ENCODE results near the gene ADGRB2.
A peak's percentile ranks its signal among the peaks of the same experiment; 100 is the strongest.
"Not testable (repeated sequence)": the region's sequence is repeated elsewhere in the genome, so short reads cannot be mapped to it uniquely, and the experiment has no call there.

ADGRB2 gene

DNA sequence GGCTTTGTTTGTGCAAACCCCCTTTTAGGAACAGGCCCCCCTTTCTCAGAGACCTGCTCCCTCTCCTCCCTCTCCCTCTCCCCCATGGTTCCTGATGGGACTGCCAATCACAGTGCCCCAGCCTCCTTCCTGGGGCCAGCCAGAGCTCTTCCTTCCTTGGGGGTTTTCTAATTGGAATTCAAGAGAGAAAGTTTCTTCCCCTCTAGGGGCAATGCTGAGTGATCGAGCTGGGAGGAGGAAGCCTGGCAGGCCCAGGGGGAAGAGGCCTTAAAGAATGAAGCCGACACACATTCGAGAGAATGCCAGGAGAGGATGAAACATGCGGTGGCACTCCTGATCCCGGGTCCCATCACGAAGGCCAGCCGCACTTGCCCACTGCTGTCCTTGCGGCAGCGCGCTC is 39.0 kb downstream of the ADGRB2 start:
- DNase-seq: no peak

DNA sequence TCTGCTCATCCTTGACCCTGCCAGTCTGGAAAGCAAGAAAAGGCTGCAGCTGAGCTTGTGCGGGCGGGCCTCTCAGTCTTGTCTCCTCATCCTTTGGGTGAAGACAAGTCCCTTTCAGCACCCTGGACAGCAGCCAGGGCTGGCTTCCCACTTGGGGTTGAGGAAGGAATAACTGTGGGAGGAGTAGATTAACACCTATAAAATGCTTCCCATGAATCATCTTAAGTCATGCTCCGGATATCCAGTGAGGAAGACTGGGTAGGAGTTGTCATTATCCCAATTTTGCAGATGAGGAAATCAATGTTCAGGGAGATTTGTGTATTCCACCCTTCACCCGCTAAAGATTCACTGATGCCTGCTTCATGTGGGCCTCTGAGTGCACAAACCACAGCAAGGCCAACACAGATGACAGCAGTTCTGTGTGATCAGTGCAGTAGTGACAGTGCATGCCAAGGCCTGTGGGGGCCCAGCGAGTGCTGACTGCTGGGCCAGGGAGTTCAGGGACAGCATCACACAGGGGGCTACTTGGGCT is 40.2 kb downstream of the ADGRB2 start:
- DNase-seq: no peak

DNA sequence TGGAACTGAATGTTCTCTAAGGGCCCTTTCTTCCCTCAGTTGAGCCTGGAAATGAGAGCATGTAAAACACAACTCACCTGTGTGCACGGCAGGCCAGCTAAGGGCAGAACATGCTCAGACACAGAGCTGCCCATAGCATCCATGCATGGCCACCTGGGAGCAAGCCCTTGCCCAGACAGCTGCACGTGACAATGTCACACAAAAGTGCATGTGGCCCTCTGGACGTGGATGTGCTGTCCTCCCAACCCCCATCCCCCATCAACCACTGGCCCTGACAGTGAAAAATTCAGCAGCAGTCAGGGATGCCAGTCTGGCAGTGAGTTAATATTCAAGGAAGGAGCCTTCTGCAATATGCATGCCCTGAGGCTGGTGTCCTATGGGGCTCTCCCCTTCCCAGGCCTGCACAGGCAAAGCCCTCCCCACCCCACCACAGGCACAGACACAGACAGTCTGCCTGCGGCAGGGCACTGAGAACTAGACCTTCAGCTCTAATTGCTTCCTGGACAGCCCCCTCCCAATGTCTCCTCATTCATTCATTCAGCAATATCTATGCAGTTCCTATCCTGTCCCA is 45.7 kb downstream of the ADGRB2 start:
- no peak for DNase-seq

DNA sequence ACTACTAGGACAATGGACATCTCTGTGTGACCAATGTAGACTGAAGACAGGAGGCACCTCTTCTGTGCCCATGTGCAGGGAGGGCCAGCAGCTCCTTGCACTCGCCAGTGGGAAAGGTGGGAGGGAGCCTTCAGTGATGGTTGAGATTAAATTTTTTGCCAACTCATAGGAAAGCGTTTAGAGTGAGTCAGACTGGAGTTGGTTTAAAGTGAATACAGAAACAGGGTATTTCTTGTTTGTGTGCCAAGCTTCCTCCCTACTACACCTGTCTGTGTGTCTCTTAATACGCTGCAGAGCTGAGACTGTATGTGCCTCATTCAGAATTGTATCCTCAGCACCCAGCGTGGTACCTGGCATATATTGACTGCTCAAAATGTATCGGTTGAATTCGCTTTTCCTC is 46.8 kb downstream of the ADGRB2 start:
- no peak for DNase-seq

DNA sequence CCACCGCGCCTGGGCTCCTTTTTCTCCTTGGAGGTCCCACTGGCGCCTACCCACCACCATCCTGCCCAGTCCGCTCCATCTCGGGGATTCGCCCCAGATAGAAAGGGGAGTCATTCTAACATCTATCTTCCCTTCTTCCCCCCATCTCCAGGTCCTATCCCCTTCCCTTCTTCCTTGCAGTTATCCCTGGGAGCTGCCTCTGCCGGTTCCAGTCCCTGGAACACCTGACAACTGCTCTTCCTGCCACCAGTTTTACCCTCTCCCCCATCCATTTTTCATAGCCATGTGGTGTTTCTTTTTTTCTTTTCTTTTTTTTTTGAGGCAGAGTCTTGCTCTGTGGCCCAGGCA is 48.3 kb downstream of the ADGRB2 start:
- no peak for DNase-seq

DNA sequence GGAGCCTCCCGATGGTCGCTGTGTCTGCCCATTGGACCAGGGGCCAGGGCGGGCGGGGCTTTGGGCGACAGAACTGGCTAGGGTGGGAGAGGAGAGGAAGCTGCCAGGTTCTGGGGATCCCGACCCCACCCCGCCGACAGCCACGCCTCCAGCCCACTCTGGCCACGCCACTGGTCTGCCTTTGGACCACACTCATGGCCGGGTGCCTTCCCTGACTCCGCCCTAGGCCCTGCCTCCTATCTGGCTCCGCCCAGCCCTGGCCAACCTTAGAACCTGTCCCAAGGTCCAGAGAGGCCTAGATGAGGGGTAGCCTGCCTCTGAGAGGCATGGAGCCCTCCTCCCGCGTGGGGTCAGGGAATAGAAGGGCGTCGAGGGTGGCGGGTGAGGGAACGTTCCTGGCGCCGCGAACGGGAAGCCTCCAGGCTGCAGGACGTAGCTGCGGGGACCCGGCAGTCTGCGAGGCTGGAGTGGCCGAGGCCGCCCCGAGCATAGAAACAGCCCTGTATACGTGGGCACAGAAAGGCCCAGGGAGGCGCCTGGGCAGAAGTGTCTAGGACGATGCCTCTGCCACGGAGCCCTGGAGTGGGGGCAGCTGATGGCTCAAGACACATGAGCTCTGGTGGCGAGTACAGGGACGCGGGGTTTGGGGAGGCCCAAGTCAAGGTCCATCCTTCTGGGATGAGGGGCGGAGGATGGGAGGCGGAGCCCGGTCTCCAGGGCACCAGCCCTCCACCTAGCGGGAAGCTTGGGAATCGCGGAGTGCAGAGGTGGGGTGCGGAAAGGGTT is 48.9 kb downstream of the ADGRB2 start:
- no peak for DNase-seq

DNA sequence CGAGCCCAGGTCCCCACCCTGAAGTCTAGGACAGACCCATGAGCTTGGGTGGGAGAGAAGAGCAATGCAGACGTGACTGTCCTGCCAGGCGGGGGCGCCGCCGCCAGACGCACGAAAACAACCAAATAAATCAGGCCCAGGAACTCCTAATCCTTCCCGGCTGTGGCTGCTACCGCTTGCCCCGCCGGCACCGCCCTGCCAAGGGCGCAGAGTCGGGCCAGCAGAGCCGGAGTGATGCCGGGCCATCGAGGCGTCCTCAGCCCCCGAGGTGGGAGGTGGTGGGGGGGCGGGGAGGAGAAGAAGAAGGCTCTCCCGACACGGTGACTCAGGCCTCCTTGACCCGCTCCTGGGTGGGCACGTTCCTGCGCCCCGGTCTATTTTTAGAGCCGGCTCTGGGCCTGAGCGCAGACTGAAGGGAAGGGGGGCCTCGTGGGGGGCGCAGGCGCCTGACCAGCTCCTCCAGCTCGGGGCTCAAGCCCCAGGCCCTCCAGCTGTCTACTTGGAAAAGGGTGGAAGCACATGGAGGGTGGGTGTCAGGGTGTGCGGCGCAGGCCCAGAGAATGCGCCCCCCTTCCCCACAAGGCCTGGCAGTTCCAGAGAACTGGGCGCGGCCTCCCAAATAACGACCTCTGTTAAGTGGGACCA is 49.6 kb downstream of the ADGRB2 start:
- no peak for DNase-seq

DNA sequence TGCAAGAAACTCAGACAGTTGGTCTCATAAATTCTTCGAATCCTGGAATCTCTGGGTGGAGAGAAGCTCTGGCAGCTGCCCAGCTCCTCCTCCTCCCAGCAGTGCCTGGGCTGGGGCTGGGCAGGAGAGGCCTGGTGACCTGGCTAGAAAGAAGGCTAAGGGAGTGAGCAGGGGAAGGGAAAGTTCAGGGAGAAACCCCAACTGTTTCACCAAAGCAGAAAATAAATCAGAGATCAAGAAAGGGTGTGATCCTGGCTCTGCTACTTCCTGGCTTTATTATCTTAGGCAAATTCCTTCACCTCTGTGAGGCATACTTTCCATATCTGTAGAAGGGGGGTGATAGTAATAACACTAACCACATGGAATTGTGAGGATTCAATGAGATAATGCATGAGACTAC is 51.5 kb downstream of the ADGRB2 start:
- no peak for DNase-seq

DNA sequence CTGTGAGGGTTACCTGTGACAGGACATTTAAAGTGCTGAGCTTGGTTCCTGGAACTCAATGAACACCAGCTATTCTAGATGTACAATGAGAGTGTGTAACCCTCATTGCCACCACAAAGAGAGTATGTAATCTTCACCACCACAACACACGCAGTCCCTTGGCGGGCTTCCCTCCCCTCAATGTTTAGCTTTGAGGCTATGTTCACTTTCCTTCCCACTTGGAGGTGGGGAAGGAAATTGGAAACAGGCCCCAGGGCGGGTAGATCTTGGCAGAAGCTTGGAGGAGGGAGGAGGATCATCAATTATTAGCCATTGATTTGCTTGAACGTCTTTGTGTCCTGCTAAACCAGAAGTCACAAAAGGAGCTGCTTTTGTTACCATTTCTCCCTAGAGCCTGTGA is 52.1 kb downstream of the ADGRB2 start:
- DNase-seq: no peak

DNA sequence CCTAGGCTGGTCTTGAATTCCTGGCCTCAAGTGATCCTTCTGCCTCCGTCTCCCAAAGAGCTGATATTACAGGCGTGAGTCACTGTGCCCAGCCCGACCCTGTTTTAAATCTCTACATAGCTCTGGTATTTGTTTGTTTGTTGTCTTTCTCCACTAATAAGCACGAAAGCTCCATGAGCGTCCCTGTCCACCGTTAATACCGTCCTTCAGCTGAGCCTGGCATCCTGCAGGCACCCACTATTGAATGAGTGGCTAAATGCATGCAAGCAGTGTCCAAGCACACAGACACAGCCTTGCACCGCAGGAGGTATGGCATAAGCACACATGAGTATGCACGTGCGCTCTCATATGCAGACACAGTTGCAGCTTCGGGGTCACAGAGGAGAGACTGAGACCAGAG is 55.8 kb downstream of the ADGRB2 start:
- DNase-seq: no peak

DNA sequence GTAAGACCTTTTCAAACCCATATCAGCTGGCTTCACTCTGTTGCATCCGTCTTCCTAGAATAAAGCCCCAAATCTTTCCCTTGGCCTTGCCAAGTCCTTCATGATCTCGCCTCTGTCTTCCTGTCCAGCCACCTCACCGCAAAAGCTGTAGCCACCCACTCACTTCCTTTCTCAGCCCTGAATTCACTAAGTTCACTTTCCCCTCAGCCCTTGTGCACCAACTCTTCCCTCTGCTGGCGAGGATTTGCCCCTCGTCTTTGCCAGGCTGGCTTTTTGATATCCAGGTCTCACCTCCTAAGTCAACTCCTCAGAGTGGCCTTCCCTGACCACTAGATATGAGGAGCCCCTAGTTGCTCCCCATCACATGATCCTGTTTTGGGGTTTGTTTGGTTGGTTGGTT is 56.4 kb downstream of the ADGRB2 start:
- no peak for DNase-seq

DNA sequence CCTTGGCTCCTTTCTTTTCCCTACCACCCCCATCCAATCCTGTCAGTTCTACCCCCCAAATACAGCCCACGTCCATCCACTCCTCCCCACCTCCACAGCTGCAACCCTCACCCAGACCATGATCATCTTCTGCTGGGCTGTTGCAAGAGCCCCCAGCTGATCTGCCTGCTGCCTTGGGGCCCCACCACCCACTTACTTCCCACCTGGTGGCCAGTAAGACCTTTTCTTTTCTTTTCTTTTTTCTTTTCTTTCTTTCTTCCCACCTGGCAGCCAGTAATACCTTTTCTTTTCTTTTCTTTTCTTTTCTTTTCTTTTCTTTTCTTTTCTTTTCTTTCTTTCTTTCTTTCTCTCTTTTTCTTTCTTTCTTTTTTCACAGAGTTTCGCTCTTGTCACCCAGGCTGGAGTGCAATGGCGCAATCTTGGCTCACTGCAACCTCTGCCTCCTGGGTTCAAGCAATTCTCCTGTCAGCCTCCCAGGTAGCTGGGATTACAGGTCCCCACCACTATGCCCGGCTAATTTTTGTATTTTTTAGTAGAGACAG is 57.0 kb downstream of the ADGRB2 start:
- not testable (repeated sequence) for DNase-seq

DNA sequence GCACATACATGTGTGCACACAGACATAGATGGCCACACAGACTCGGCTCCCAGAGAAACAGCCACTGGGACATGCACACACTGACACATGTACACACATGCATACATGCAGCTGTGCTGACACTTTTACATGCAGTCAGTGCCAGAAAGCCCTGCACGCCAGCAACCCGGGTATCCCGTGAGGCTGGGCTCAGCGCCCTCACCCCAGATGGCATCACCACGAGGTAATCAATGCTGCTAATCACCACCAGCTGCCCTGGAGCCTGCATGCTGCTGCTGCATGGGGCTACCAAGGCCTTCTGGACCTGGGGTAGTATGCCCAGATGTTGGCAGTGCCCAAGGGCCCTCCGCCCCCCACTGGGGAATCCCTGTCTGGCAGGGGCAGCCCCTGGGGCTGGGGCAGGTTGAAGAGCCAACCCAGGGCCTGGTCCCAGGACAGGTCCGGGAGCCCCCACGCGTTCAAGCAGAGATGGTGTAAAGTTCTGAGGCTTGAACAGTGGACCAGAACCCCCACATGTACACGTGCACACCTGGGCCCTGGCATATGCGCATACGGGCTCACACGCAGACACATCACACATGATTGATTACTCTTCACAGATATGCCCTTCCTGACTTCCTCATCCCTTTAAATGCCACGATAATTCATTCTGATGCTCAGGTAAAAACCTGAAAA is 57.6 kb downstream of the ADGRB2 start:
- peak; percentile 81 for DNase-seq

DNA sequence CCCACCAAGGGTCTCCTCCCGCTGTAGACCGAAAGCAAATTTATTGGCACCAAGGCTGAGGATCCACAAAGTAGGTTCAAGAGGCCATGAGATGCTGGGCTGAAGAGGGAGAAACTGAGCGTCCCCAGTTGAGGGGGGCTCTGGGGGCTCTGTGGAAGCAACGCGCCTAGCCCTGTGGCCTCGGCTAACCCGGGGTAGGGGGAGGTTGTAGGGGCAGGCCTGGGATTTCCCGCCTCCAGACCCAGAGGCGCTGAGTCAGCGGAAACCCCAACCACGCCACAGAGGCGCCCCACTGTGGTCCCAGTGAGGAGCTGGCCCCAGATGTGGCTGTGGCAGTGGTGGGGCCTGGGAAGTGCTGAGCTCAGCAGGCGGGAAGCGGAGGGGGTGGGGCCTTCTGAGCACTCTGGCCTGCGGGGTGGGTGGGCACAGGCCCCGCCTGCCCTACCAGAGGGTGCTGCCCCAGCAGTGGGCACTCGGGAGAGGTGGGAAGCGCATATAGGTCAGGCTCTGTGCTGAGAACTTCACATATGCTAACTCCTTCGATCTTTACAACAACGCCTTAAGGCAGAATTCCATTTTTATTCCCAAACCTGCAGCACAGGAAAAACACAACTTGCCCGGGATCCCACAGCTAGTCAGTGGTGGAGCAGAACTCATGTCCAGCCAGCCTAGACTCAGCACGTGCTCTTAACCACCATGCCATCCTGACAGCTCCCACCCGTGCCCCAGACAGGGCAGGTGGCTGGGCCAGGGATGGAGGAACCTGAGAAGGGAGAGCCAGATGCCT is 58.9 kb downstream of the ADGRB2 start:
- no peak for DNase-seq

DNA sequence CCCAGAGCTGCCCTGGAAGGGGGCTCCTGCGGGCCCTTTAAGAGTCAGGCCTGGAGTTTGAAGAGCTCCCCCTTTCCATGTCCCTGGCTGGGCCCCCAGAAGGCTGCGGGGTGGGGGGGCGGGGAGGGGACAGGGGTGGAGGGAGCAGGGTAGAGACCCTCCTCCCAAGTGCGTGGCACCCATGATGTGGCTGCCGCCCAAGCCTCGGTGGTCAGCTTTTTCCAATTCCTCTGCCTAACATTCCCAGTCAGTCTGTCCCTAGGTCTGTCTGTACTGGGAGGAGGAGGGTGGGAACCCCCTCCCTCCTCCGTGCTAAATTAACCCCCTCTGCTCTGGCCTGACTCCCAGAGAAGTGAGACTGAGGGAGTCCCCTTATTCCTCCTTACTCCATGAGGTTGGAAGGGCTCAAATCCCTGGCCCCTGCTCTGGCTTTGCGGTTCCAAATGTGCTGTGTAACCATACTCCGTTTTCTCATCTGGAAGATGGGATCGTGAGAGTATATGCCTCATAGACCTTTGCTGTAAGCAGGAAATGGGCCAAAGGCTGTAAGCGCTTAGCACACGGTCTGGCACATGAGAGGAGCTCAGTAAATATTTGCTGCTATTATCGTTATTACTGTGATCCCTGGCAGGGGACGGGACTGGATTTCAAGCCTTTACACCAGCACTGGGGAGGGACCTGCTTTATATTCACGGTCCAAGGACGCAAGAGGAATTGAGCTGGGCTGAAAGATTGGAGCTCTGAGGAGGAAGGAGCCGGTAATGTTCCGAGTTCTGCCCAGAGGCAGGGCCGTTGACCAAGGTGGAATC is 59.7 kb downstream of the ADGRB2 start:
- peak; percentile 12 for DNase-seq

DNA sequence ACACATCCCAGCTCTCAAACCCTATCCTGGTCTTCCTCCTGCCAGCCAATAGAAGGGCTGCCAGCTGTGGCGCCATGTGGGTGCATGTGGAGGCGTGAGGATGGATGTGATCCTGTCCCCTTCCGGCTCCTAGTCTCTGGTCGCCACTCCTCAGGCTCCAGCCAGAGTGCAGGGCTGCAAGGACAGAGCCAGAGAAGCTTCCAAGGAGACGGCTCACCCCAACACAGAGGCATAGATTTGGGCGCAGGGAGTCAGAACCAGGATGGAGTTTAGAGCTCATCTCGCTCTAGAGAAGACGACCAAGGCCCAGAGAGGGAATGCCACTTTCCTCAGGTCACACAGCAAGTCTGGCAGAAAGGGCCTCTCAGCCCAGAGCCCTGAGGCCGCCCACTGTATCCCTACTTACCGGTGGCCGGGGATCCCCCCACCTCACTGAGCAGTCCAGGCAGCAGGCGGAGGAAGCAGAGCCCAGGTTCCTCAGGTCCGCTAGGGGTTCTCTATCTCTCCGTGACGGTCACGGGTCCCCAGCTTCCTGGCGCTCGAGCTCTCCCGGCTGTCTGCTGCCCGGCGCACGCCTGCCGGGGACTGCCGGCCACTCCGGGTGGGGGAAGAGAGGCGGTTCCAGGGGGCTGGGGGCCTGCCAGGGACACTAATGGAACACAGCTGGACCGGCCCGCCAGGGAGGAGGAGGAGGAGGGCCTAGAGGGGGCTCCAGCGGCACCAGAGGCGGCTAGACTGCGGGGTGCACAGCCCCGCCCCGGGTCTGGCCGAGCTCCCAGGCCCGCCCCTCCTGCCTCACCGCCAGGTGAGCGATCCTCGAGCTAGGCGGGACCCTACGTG is 60.5 kb downstream of the ADGRB2 start, which contains the start of gene COL16A1:
TSS of gene COL16A1 (minus strand) at position 587 of the 840 bp plus-strand sequence. CDS start 1,824 bp downstream, outside the sequence.
- no peak for DNase-seq

DNA sequence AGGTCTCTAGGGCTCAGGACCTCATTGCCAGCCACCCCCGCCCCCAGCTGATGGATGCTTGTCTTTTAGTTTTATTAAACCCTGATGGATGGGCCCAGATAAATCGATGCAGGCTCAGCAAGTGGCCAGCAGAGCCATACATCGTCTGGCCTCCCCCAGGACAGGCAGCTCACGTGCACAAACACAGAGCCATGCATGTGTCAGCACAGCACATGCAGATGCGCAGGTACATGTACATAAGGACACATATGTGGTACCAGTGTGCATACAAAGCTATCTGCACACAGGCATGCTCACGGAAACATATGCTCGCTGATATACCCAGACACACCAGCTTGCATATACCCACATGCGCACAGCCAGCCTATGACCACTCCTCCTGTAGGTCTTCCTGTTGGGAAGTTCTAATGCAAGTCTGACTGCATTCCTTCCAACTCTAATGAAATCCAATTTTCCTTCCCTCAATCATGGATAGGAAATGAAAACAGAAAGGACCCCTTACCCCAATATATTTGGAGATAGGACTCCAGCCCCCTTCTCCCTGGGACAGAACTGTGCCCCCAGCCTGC is 61.2 kb downstream of the ADGRB2 start:
- DNase-seq: no peak

DNA sequence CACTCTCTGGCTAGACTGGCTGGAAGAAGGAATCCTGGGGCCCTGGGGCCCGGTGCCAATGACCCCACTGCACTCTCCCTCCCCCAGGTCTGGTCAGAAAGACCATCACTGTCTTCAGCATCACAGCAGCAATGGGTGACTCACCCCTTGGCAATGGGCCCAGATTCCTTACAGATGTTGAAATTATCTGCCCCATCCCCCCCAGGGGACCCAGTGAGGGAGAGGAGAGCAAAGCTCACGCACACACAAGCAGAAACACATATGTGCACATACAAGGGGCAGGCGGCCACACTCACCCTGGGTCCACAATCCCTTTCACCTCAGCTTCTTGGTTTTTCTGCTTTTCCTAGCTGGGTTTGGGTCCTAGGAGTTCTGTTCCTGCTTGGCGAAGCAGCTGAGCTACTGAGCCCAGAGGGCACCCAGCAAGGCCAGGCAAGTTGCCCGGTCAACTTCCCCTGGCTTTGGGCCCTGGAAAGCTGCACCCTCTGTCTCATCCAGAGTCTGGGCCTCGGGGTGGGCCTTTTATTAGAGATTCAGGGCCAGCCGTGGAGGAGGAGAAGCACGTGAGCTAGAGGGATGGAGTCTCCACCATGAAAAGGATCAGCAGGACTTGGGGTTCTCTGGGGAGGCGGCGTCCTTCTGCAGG is 62.9 kb downstream of the ADGRB2 start:
- peak; percentile 73 for DNase-seq

DNA sequence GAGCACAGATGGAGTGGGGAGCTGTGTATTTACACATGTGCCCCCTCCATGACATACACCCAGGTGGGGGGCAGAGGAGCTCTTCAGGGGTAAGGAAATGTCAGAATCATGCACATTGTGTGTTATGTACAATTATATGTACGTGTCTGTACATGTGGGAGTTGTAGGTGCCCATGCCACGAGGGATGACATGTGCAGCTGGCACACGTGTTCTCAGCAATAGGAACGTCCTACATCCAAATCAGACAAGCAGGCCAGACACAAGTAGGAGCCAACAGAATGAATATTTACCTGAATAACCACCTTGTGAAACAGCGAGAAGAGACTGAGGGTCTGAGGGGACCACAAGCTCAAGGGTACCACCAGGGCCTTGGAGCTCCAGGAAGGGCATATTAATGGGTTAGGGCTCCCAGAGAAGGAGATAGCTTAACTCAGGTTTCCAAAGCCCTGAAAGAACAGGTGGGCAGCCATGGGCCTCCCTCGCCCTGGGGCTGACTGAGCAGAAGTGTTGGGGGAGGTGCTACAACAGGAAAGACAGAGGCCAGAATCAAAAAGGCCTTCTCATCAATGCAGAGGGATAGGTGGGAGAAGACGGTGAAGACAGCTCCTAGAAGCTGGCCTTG is 63.6 kb downstream of the ADGRB2 start:
- no peak for DNase-seq
